HK-2 (cell line): ENCODE measurements around the gene MFSD6.
"Not testable (repeated sequence)": the region's sequence is repeated elsewhere in the genome, so short reads cannot be mapped to it uniquely, and the experiment has no call there.

Experiments used
- DNase-seq: peaks from one replicate; pipeline ENCODE4 v3.0.0-alpha.2; 2018; ENCODE audit not compliant: unreplicated experiment

Gene MFSD6

DNA sequence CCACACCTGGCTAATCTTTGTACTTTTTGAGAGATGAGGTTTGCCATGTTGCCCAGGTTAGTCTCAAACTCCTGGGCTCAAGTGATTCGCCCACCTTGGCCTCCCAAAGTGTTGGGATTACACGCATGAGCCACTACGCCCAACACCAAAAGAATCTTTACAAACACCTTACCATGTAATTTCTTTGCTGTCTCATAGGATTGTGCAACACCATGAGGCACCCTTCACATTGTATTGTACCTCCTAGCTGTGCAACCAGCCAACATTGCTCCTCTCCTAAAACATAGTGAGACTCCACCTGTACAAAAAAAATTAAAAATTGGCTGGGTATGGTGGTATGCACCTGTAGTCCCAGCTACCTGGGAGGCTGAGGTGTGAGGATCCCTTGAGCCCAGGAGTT lies 3.1 kb upstream of the MFSD6 start:
- DNase-seq = no peak

DNA sequence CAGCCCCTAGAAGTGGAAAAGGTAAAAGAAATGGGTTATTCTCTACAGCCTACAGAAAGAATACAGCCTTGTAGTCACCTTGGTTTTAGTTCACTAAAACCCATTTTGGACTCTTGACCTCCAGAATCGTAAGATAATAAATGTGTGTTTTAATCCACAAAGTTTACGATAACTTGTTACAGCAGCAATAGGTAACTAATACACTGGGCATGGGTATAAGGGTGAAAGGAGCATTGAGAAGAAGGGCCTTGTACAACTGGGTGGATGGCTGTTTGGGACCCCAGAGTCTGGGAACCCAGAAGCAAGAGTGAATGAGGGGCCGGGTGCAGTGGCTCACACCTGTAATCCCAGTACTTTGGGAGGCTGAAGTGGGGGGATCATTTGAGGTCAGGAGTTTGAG lies 2.2 kb upstream of the MFSD6 start:
- no peak for DNase-seq

DNA sequence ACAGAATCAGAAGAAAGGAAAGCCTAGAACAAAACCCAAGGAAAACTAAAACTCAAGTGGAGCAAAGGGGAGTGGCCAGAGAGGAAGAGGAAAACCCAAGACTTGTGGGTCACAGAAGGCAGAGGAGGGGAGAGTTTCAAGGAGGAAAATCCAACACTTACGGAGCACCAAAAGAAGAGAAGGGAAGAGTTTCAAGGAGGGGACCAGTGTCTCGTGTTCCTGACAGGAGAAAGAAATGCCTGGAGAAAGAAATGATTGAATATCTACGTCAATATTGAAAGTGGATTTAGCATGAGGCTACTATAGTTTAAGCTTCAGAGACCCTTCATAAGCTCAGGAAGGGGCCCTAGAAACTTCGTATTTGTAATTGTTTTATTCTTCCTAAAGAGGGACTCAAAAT lies 1.4 kb upstream of the MFSD6 start:
- no peak for DNase-seq

DNA sequence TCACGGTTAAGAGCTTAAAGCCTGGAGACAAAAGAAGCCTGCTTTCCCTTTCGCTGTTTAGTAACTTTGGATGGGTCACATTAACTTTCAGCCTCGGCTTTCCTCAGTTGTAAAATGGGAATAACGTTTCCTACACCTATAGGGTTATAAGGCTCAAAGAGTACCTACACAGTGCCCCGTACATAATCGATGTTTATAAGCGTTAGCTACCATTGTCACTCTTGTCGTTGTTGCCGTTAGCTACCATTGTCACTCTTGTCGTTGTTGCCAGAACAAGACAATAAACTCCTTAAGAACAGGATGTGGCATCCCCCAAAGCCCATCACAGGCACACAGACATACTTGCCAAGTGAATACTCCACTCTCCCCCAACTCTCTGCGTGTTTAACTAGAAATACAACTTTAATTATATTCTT lies 901 bp upstream of the MFSD6 start:
- no peak for DNase-seq

DNA sequence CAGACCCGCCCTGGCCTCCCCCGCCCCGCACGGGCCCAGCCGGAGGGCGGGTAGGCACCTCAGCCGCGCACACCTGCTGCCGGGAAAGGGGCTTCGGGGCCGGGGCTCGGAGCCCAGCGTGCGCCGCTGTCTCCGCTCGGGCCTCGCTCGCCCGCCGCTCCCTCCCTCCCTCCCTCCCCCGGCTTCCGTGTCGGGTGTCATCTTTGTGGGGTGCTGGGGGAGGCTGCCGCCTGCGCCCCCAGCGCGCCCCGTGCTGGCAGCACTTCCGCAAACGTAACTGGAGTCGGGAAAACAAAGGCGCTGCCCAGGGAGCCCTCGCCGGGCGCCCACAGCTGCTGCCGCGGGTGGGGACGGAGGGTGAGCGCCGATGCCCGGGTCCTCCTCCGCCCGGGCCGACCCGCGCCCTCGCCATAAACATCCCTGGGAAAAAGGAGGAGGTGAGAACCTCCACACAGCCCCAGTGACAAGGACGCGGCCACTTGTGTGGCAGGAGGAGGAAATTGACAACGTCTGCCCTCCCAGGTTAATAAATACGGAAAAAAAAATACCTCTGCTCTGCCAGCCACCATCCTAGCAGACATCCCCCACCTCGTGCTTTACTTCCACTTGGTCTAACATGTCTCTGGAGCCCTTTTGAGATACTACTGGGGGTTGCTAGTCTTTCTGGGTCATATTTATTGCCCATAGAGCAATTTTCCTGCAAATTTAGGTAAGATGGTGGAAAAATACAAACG lies 550 bp downstream of the MFSD6 start:
- DNase-seq = peak; percentile 64

DNA sequence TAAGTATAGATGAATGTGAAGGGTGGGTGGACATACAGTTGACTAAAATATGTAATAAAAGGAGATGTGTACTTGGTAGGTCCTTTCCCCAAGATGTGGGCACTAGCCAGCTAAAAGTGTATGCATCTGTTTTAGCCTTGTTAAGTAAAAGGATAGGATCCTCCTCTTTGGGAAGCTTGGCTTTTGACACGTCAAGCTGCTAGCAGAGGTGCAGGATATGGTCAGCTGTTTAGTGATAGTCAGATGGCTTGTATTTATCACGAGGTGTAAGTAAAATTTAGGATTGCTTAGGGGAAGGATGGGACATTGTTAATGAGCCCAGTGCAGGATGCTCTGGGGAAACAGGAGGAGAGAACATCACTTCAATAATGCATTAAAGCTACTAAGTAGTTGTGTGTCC lies 1.5 kb downstream of the MFSD6 start:
- DNase-seq = no peak

DNA sequence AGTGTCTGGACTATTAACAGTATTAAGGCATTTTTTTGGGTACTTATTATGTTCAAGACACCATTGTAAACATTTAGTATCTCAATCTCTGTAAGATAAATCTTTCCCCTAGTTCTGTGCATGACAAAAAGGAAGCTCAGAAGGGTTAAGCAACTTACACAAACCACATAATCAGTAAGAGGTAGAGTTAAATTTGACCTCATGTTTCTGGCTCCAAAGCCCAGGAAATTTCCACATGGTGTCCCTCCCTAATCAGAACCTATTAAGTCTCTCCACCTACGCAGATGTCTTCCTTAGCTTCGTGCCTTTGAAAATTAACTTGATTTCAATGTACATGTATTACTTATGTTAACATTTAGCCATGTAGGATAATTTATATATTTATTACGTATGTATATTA lies 2.0 kb downstream of the MFSD6 start:
- DNase-seq = no peak

DNA sequence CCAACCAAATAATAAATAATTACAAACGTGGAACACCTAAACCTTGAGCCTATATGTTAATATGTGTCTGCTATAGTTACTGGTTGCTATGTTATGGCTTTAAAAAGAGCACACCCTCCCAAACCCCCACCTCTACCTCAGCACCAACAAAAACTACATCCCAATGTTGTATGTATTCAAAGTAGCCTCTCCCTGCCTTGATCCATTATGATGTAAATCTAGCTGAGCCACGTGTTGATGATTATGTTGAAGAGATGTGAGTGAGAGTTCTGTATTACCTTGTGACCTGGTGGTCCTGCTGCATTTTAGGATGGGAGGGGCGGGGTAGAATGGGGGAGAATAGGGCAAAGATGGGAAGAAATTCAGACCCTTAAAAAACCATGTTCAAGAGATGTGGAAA lies 4.8 kb downstream of the MFSD6 start:
- no peak for DNase-seq

DNA sequence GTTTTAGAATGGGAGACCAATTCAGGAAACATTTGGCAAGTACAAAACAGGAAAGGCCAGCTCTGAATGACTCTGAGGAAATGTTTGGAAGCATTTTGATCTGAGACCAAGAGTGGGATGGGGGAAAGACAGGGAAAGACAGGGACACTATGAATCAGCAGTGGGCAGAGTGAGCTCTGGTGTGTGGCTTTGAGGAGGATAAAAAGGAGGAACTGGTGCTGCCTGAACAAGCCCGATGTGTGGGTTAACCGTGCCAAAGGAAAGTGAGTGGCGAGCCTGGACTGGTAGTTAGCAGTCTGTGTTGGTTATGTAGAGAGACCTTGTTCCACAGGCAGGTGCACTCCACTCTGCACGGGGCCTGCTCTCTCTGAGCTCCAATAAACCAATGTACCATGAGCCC lies 5.3 kb downstream of the MFSD6 start:
- no peak for DNase-seq

DNA sequence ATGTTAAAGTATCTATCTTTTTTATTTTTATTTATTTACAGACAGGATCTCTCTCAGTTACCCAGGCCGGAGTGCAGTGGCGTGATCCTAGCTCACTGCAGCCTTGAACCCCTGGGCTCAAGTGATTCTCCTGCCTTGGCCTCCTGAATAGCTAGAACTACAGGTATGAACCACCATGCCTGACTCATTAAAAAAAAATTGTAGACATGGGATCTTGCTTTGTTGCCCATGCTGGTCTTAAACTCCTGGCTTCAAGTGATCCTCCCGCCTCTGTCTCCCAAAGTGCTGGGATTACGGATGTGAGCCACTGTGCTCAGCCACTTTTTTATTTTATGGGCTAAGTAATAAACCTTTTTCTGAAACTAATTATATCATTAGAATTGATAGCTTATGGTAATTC lies 7.1 kb downstream of the MFSD6 start:
- DNase-seq = no peak

DNA sequence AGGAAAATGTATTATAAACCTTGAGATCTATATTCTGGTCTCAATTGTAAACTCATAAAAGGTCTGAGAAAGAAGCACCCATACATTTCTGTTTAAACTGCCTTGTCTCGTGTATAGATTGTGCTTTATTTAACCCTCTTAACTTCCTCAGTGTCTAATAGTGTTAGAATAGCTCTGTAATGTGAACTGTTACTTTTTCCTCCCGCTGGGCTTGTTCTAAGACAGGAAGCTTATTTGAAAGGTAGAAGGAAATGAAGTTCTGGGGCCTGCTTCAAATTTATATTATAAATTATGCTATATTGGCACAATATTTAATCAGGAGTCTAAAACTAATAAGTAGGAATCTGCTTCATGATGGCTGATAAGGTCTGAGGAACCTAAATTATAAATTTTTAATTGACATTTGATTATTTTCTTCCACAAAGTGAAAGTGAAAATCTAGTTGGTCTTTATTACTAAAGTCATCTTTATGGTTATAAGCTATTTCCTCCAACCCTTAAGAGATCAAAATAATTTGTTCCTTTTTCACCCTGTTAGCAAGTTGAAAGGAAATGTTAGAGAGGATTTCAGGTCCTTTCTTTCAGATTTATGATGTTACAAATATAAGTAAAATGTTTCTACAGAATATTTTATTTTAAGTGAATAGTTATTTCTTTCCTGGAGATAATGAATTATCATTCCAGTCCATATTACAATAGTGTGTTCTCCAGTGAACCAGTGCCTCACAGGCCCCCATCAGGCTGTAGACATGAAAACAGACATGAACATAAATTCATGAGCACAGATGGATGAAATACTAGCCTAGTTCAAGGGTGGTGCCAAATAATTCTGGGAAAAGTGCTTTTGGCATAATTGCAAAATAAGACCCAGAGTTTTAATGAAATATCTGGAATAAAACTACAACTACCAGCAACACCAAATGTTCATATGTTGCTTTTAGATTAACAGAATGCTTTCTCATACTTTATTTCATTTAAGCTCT lies 7.9 kb downstream of the MFSD6 start:
- DNase-seq = no peak

DNA sequence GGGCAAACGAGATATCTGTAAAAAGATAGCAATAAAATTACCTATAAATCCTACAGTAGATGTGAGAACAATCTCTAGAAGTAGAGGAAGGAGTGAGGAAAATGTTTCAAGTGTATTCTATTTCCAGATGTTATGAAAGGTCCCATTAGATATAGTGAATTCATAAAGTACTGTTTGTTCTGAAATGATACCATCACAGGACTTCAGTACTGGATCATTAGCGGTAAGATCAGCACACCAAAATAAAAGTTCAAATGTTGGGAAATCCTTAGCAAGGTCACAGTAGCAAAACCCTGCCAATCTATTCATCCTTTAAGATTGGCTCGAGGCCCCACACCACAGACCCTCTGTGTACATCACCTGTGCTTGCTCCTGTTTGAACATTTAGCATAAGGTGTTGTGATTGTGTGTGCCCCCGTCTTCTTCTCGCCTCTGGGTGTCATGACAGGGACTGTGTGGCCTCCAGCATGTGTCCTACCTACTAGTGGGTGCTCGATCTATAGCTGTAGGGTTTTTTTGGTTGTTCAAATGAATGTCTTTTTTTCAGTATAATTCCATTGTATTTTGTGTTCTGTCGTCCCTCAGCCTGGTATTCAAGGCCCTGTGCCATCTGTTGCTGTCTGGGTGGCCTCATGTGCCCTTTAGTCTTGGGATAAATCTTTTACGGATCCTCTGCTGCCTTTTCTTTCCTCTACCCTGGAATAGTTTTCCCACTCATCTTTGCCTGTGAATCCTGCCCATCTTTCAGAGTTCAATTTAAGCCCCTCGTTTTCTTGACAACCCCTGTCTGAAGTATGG lies 9.1 kb downstream of the MFSD6 start:
- no peak for DNase-seq

DNA sequence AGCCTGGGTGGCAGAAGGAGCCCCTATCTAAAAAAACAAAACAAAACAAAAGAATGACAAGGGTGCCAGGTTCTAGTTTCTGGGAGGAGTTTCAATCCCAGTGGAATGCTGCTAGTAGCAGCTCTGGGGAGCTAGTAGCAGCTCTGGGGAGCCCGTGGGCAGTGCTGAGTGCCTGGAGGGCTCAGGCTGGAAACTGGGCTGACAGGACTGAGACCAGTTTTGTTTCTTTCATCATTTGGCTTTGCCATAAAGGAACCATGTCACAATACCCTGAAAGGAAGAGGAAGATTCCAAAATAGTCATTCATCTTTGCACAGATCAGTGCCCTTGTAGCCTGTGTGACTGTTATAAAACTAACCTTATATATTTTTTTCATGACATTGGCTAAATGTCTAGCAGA lies 10.6 kb downstream of the MFSD6 start:
- no peak for DNase-seq

DNA sequence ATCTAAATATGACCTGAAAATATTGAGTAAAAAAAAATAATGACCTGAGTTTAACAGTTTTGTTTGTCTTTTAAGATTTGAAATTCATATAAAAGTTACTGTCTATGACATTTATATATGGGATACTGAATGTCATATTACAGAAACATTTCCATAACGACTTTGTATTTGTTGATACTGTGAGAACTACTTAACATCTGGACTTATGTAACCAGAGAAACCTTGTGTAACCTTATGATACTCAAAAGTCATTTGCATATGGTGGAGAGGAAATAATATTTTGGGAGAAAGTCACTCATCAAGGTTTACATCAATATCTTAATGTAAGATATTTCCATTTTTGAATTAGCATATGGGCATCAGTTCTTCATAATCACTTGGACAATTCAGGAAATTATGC lies 12.6 kb downstream of the MFSD6 start:
- no peak for DNase-seq

DNA sequence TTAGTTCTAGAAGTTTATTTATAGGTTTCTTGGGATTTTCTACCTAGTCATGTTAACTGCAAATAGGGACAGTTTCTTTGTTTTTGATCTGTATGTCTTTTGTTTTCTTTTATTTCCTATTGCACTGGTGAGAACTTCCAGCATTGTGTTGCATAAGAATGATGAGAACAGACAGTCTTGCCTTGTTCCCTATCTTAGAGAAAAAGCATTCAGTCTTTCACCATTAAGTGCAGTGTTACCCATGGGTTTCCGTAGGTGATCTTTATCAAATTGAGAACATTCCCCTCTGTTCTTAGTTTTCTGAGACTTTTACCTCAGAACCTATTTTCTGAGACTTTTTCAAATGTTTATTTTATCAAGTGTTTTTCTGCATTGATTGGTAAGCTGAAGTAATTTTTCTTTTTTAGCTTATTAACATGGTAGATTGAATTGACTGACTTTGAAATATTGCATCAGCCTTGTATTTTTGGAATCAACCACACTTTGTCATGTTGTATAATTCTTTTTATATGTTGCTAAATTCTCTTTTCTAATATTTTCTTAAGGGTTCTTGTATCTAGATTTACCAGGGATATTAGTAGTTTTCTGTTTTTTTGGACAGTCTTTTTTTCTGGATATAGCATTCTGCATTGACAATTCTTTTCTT lies 17.2 kb downstream of the MFSD6 start:
- DNase-seq = no peak

DNA sequence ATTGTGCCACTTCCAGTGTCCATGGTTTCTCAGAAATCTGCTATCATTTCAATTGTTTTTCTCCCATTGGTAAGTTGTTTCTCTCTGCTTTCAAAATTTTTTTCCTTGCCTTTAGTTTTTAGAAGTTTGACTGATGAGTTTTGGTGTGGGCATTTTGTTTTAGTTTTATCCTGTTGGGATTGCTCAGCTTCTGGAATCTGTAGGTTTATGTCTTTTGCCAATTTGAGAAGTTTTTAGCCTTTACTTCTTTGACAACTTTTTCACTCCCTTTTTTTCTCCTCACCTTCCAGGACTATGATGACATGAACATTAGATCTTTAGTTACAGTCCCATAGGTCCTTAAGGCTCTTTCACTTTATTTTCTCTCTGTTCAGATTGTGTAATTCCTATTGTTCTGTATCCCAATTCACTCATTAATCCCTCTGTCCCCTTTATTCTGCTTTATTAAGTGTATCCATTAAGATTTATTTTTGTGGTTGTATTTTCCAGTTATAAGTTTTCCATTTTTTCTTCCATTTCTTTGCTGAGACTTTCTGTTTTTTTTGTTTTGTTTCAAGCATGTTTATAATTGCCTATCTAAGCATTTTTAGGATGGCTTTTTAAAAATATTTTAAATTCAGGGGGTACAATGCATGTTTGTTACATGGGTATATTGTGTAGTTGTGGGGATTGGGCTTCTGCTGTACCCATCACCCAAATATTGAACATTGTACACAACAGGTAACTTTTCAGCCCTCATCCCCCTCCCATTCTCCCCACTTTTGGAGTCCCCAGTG lies 17.9 kb downstream of the MFSD6 start:
- DNase-seq = no peak

DNA sequence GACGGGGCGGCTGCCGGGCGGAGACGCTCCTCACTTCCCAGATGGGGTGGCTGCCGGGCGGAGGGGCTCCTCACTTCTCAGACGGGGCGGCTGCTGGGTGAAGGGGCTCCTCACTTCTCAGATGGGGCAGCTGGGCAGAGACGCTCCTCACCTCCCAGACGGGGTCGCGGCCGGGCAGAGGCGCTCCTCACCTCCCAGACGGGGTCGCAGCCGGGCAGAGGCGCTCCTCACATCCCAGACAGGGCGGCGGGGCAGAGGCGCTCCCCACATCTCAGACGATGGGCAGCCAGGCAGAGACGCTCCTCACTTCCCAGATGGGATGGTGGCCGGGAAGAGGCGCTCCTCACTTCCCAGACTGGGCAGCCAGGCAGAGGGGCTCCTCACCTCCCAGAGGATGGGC lies 22.7 kb downstream of the MFSD6 start:
- not testable (repeated sequence) for DNase-seq

DNA sequence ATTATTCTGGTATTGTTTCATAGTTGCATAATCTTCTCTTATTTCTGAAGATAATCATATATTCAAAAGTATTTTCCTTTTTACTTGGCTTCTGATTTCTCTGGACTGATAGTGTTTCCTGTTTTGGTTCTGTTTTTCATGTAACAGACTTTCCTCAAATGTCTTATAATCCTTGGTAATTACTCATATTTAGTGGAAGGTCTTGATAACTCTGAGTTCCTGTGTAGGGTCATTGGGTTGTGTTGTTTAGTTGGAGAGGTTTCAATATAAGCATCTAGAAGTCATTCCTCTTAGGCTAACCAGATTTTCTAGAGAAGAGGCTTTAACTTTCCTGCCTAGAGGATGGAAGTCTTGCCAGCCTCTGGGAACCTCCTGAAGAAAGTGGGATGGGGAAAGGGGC lies 23.8 kb downstream of the MFSD6 start:
- no peak for DNase-seq

DNA sequence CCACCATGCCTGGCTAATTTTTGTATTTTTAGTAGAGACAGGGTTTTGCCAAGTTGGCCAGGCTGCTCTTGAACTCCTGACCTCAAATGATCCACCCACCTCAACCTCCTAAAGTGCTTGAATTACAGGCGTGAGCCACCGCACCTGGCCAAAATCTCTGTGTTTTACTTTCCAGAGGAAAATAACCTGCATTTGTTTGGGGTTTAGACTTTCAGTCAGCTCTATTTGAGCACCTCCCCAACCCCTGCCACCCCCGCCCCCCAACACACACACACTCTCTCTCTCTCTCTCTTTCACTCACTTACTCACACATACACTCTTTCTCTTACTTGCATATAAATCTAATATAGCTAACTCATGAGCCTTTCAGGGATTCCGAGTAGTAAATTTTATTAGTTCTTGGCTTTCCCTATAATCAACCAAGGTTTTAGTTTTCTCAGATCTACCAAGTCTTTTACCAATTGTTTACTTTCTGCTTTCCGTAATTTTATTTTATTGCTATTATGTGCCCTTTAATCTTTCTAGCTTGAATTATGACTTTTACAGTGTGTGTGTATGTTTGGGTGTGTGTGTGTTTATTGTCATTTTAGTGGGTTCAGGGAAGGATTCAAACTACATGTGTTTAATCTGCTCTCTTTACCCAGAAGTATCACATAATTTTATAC lies 24.5 kb downstream of the MFSD6 start:
- no peak for DNase-seq

DNA sequence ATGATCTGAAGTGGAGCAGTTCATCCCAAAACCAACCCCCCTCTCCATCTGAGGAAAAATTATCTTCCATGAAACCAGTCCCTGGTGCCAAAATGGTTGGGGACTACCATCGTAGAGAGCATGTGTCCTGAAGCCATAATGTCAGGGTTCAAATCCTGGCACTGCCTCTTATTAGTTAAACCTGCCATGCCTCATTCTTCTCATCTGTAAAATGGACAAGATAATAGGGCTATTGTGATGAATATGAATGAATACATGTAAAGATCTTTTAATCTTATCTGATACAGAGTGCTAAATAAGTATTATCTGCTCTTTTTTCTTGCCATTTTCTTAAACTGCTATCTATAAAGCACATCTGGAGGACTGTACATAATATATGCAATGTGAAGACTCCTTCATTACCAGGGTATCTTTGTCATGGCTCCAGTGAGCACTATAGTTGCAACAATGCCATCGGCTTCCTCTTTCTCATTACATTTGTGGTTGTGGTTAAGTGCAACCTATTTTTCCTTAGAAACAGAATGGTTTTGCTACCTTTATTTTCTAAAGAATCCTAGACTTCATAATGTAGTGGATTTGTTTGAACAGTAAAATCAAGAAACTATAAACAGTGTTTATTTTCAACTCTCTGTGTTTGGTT lies 27.0 kb downstream of the MFSD6 start:
- DNase-seq = no peak
